GM10847 (cell line): Measurements from ENCODE around the gene SMYD3.

Experiments used
- POLR2A ChIP-seq: IDR thresholded peaks from 2 replicates; pipeline ENCODE4 v1.6.1; 2011; ENCODE audit not compliant: insufficient read length; ENCODE audit errors: extremely low read depth

SMYD3 gene

GRCh38 chr1:245996811-245997210, 510.3 kb downstream of the SMYD3 start:
- TF ChIP-seq POLR2A = no peak

- no peak for TF ChIP-seq POLR2A
These were observed 511.6 kb downstream of the SMYD3 start for GRCh38 chr1:245995474-245995873.

- no peak for TF ChIP-seq POLR2A
These were observed 515.8 kb downstream of the SMYD3 start for GRCh38 chr1:245991266-245991665.

- no peak for TF ChIP-seq POLR2A
These were observed 516.6 kb downstream of the SMYD3 start for GRCh38 chr1:245990315-245991022.

- no peak for TF ChIP-seq POLR2A
These were observed 518.5 kb downstream of the SMYD3 start for GRCh38 chr1:245988393-245989078.

- no peak for TF ChIP-seq POLR2A
These were observed 519.1 kb downstream of the SMYD3 start for GRCh38 chr1:245987997-245988392.

GRCh38 chr1:245987577-245987976, 519.5 kb downstream of the SMYD3 start:
- no peak for TF ChIP-seq POLR2A

GRCh38 chr1:245987219-245987545, 519.9 kb downstream of the SMYD3 start:
- TF ChIP-seq POLR2A = no peak

- no peak for TF ChIP-seq POLR2A
These were observed 520.5 kb downstream of the SMYD3 start for GRCh38 chr1:245986404-245987218.

GRCh38 chr1:245984390-245985155, 522.5 kb downstream of the SMYD3 start:
- no peak for TF ChIP-seq POLR2A

- TF ChIP-seq POLR2A = no peak
These were observed 523.6 kb downstream of the SMYD3 start for GRCh38 chr1:245983294-245983967.

- no peak for TF ChIP-seq POLR2A
These were observed 527.5 kb downstream of the SMYD3 start for GRCh38 chr1:245979589-245979988.

- no peak for TF ChIP-seq POLR2A
These were observed 528.2 kb downstream of the SMYD3 start for GRCh38 chr1:245978915-245979314.

- TF ChIP-seq POLR2A = no peak
These were observed 534.6 kb downstream of the SMYD3 start for GRCh38 chr1:245972476-245972875.

- TF ChIP-seq POLR2A = no peak
These were observed 535.4 kb downstream of the SMYD3 start for GRCh38 chr1:245971711-245972085.
